ENCODE measurements around the gene IL17RB. TPM values are rescaled to one million over a fixed set of nuclear protein-coding genes. Genes with fewer than 3 reads are reported as not detected.

The IL17RB gene
- total and polyA plus RNA-seq, 2 of the 4 experiments (the other 2 are of a cell fraction): under 0.01 TPM; not detected in 1

- Histone ChIP-seq H3K27me3 (ENCODE audit: control insufficient read depth, insufficient read depth, low read length) (no peaks in the 10 kb centered on the region), H2AK5ac (ENCODE audit: low read depth, low read length) (no peak overlapping the region), H3K79me1 (ENCODE audit: low read depth in 1 of 2, low read length in 2 of 2) (no peaks in the 10 kb centered on the region), H2BK120ac (ENCODE audit: low read depth, low read length) (no peak overlapping the region), H2BK5ac (ENCODE audit: low read depth, low read length, poor library complexity, severe bottlenecking) (no peak overlapping the region), H3K56ac (ENCODE audit: extremely low read depth, insufficient read depth, low read length) (no peak overlapping the region), H3K9me3 (ENCODE audit: control insufficient read depth, insufficient read depth, low read length) (no peaks in the 10 kb centered on the region), H3K23ac (ENCODE audit: low read depth, low read length) (no peak overlapping the region), H3K9ac (ENCODE audit: low read depth, low read length) (no peak overlapping the region), H3K14ac (replicated peaks; ENCODE audit: low read depth, low read length) (no peak overlapping the region), H4K5ac (ENCODE audit: low read depth, low read length) (no peak overlapping the region), H2BK15ac (ENCODE audit: low read depth, low read length) (no peak overlapping the region), H2AK9ac (replicated peaks; ENCODE audit: low read depth, low read length, poor library complexity) (no peak overlapping the region), H3K36me3 (ENCODE audit: control insufficient read depth, insufficient read depth, low read length) (no peaks in the 10 kb centered on the region), H2AFZ (replicated peaks; ENCODE audit: low read length, poor library complexity) (no peak overlapping the region), H4K91ac (ENCODE audit: insufficient read depth, low read depth, low read length) (no peak overlapping the region), H4K20me1 (ENCODE audit: insufficient read depth, low read length) (no peaks in the 10 kb centered on the region), H3K4me2 (ENCODE audit: low read depth, low read length) (no peak overlapping the region), H3K9me1 (ENCODE audit: insufficient read depth, low read length) (no peaks in the 10 kb centered on the region), H4K8ac (ENCODE audit: low read depth in 2 of 2, low read length in 2 of 2) (no peak overlapping the region), H3K4ac (ENCODE audit: low read depth, low read length) (no peak overlapping the region), H3K18ac (ENCODE audit: low read depth, low read length) (no peak overlapping the region), H3K4me1 (ENCODE audit: control insufficient read depth, insufficient read depth, low read length) (no peaks in the 10 kb centered on the region), H3K4me3 (ENCODE audit: insufficient read depth, low read depth, low read length) (no peak overlapping the region), H2BK20ac (ENCODE audit: low read depth, low read length) (no peak overlapping the region), H3K27ac (ENCODE audit: insufficient read depth, low read length) (no peak overlapping the region)
- DNase-seq (no peak), ATAC-seq (ENCODE audit: low read depth) (no peak)
- POLR2A ChIA-PET (ENCODE audit: unreplicated experiment): no interaction called here
- TF ChIP-seq RAD21 (IDR thresholded peaks at IDR 0.05; ENCODE audit: low read length) (no peak), MXI1 (IDR thresholded peaks at IDR 0.05; ENCODE audit: borderline replicate concordance, low read depth, low read length) (no peak), FOS (IDR thresholded peaks at IDR 0.05; ENCODE audit: low read depth, low read length) (no peak), RFX5 (IDR thresholded peaks at IDR 0.05; ENCODE audit: low read depth, low read length) (no peak), MAZ (IDR thresholded peaks at IDR 0.05; ENCODE audit: borderline replicate concordance, low read depth, low read length) (no peak), POLR2A (IDR thresholded peaks at IDR 0.05; ENCODE audit: low read depth, low read length) (no peak), CTCF (conservative IDR thresholded peaks at IDR 0.05; ENCODE audit: low read depth, low read length) (no peak), MAFK (IDR thresholded peaks at IDR 0.05; ENCODE audit: low read depth, low read length) (no peak), NFE2L2 (IDR thresholded peaks at IDR 0.05; ENCODE audit: low read depth, low read length) (no peak), SMC3 (IDR thresholded peaks at IDR 0.05; ENCODE audit: low read depth, low read length) (no peak), CEBPB (IDR thresholded peaks at IDR 0.05; ENCODE audit: low read depth, low read length) (no peak), CHD1 (IDR thresholded peaks at IDR 0.05; ENCODE audit: low read depth, low read length) (no peak), BHLHE40 (IDR thresholded peaks at IDR 0.05; ENCODE audit: low read depth, low read length) (no peak), RCOR1 (IDR thresholded peaks at IDR 0.05; ENCODE audit: insufficient replicate concordance, low read length) (no peak)
- TF ChIP-seq, protein P1, sequence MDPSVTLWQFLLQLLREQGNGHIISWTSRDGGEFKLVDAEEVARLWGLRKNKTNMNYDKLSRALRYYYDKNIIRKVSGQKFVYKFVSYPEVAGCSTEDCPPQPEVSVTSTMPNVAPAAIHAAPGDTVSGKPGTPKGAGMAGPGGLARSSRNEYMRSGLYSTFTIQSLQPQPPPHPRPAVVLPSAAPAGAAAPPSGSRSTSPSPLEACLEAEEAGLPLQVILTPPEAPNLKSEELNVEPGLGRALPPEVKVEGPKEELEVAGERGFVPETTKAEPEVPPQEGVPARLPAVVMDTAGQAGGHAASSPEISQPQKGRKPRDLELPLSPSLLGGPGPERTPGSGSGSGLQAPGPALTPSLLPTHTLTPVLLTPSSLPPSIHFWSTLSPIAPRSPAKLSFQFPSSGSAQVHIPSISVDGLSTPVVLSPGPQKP (IDR thresholded peaks at IDR 0.05; ENCODE audit: borderline replicate concordance, low read depth, low read length): no peak
- TF ChIP-seq, protein P2, sequence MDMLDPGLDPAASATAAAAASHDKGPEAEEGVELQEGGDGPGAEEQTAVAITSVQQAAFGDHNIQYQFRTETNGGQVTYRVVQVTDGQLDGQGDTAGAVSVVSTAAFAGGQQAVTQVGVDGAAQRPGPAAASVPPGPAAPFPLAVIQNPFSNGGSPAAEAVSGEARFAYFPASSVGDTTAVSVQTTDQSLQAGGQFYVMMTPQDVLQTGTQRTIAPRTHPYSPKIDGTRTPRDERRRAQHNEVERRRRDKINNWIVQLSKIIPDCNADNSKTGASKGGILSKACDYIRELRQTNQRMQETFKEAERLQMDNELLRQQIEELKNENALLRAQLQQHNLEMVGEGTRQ (IDR thresholded peaks at IDR 0.05; ENCODE audit: low read depth, low read length): no peak
- no CpG with 5 or more reads among the region's 2 CpGs for WGBS, 2 experiments (ENCODE audit: extremely low coverage in 2 of 2, insufficient read length in 1 of 2)
- BruUV-seq (replicated peaks): no TSS peak
- CTCF ChIA-PET: no interaction called here
- in situ Hi-C loops (cut with MboI; ENCODE audit: low sequenced_read_pairs): no loop called here
- dilution Hi-C loops (cut with HindIII; ENCODE audit: low sequenced_read_pairs, unreplicated experiment): no loop called here
- intact Hi-C loops (cut with micrococcal nuclease): no loop called here
Measured at GRCh38 chr3:53829605-53830004, 16.8 kb upstream of the IL17RB start.

Data from IMR-90 (cell line).